SK-MEL-5 (cell line): ENCODE data around the gene SLC19A1. TPM values are rescaled to one million over a fixed set of nuclear protein-coding genes. Genes with fewer than 3 reads are reported as not detected.
"Not testable (repeated sequence)": the region's sequence is repeated elsewhere in the genome, so short reads cannot be mapped to it uniquely, and the experiment has no call there.

Experiments used
- DNase-seq: peaks from one replicate; pipeline ENCODE4 v3.0.0-alpha.2; 2016; ENCODE audit warnings: low read depth, low spot score
- in situ Hi-C: cut with HindIII; loops from 2 replicates; pipeline ENCODE4 v1.10.0; 2016; ENCODE audit warnings: low sequenced_read_pairs, high pct_unique_total_duplicates, low pct_unique_long_range_greater_than_20kb
- total RNA-seq: library from RNA; depleted of rRNA; stranded (reverse); fragments of >200 nt; shearing (Covaris generic); gene quantifications from 2 replicates; pipeline ENCODE4 v1.2.3, GENCODE V29; 2014

SLC19A1 gene
- total RNA-seq, 1 experiment from 2014 or later: 12.7 TPM

DNA sequence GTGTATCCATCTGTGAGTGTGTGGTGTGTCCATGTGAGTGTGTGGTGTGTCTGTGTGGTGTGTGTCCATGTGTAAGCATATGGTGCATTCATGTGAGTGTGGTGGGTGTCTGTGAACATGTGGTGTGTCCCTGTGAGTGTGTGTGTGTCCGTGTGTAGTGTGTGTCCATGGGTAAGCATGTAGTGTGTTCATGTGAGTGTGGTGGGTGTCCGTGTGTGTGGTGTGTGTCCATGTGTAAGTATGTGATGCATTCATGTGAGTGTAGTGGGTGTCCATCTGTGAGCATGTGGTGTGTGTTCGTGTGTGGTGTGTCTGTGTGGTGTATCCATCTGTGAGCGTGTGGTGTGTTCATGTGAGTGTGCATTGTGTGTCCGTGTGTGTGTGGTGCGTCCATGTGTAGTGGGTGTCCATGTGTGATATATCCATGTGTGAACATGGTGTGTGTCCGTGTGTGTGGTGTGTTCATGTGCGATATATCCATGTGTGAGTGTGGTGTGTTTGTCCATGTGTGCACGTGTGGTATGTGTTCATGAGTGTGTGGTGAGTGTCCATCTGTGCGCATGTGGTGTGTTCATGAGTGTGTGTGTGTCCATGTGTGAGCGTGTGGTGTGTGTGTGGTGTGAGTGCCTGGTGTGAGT is 12.3 kb downstream of the SLC19A1 start:
- no peak for DNase-seq
- in situ Hi-C loops: no loop called here

DNA sequence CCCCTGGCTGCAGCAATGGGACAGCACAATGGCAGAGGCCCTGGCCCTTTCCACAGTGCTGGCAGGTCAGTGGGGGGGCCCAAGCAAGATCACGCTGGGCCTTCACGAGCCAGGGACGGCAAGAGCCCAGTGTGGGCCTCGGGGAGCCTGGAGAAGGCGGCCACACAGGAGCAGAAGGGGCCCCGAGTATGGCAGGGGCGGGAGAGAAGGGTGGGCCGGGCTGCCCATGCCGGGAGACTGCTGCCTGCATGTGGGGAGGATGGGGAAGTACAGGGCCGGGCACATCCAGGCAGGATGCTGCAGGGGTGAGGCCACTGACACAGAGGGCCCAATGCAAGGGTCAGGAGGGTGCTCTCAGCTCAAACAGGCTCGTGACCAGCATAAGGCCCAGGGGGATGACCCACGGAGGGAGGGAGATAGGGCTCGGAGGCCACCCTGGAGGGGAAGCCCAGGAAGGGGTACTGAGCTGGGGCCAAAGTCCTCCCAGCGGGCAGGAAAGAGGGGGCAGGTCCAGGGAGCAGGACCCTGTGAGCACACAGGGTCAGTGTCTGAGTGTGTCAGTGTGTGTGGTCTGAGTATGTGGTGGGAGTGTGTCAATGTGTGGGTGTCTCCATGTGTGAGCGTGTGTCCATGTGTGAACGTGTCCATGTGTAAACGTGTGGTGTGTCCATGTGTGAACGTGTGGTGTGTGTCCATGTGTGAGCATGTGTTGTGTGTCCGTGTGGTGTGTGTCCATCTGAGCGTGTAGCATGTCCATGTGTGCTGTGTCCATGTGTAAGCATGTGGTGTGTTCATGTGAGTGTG is 13.1 kb downstream of the SLC19A1 start:
- no peak for DNase-seq
- in situ Hi-C loops: no loop called here

- in situ Hi-C loops: no loop called here
- DNase-seq: no peak
Observed at GRCh38 chr21:45528028-45528705, 14.1 kb downstream of the SLC19A1 start.

DNA sequence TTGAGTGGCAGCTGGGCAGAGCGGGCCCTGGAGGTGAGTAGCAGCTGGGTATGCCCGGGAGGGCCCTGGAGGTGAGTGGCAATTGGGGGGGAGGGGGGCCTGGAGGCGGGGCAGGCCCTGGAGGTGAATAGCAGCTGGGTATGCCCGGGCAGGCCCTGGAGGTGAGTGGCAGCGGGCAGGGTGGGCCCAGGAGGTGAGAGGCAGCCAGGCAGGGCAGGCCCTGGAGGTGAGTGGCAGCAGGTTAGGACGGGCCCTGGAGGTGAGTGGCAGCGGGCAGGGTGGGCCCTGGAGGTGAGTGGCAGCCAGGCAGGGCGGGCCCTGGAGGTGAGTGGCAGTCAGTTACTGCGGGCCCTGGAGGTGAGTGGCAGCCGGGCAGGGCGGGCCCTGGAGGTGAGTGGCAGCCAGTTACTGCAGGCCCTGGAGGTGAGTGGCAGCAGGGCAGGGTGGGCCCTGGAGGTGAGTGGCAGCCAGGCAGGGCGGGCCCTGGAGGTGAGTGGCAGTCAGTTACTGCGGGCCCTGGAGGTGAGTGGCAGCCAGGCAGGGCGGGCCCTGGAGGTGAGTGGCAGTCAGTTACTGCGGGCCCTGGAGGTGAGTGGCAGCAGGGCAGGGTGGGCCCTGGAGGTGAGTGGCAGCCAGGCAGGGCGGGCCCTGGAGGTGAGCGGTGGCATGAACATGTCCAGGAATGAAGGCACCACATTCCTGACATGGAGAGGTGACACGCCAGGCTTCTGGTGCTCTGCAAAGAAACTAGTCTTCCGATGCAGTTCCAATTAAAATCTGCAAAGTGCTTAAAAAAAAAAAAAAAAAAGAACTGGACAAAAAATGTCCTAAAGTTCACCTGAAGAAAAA is 14.9 kb downstream of the SLC19A1 start:
- in situ Hi-C loops, DNase-seq: not testable (repeated sequence)

GRCh38 chr21:45525910-45526306 is 16.3 kb downstream of the SLC19A1 start:
- no peak for DNase-seq
- in situ Hi-C loops: no loop called here

DNA sequence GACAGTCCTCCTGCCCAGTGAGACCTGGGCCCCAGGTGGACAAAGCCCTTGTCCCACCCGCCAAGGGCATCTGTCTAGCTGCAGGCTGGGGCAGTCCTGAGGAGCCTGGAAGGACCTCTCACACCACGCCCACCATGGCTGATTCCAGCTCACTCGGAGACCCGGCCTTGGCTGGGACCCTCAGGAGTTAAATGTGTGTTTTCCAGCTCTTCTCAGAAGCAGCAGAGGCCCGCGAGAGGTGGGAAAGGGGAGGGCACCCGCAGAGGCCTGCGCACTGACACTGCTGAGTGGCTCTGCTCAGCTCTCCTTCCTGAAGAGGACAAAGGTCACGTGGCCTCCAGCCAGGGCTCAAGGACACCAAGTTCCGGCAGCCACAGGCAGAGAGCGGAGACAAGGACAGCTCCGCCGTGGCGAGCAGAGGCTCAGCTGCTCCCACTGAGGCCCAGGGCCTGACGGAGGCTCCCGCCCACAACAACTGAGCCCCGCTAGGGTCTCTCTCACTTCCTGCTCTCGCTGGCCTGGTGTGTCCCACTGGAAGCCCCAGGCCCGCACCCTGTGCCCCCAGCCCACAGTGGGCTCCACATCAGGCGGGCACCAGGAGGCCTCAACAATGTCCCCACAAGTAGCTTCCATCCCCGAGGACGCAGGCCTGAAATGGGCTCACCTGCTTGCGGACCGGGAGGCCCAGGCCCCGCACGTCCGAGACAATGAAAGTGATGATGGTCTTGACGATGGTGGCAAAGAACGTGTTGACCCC is 16.9 kb downstream of the SLC19A1 start:
- DNase-seq: no peak
- in situ Hi-C loops: no loop called here

DNA sequence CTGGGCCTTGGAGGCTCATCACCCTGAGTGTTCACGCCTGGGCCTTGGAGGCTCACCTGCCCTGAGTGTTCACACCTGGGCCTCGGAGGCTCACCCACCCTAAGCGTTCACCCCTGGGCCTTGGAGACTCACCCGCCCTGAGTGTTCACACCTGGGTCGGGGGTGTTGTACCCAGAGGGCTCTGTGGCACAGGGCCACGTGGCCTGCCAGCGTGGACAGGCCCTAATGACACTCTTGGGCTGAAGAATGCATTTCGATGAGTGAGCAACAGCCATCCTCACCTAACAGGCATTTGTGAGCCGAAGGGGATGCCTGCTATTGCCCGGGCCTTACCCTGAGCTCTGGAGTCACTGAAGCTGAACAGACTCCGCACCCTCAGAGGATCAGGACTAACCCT is 17.5 kb downstream of the SLC19A1 start:
- in situ Hi-C loops: no loop called here
- DNase-seq: no peak

DNA sequence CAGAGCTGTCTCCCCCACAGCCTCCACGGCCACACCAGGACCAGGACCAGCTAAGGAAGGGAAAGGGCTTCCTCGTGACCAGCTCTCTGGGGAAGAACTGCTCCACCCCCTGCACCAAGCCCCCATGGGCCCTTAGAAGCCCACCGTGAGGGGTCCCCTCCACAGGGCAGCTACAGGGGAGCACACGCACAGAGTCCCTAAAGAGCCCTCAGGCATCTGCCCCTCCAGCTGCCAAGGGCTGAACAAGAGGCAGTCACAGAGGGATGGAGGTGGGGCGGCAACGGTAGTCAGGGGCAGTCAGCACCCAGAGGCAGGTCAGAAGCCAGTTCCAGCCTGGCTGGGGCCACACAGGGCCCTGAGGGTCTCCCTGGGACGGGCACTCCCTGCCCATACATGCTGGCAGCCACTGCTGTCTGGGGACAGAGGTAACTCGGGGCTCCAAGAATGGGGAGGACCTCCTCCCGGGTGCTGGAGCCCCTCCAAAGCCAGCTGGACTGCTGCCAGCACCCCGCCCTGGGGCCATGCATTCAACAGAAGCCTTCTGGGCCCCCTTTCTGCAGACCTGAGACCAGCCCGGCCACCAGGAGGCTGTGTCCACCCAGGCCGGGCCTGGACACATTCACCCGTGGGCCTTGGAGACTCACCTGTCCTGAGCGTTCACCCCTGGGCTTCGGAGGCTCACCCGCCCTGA is 18.7 kb downstream of the SLC19A1 start:
- no peak for DNase-seq
- in situ Hi-C loops: no loop called here

GRCh38 chr21:45522986-45523385 is 19.3 kb downstream of the SLC19A1 start:
- no peak for DNase-seq
- in situ Hi-C loops: no loop called here

- in situ Hi-C loops: no loop called here
- DNase-seq: no peak
Observed at GRCh38 chr21:45522381-45522780, 19.9 kb downstream of the SLC19A1 start.

GRCh38 chr21:45521241-45521640 is 21.0 kb downstream of the SLC19A1 start:
- in situ Hi-C loops: no loop called here
- no peak for DNase-seq

DNA sequence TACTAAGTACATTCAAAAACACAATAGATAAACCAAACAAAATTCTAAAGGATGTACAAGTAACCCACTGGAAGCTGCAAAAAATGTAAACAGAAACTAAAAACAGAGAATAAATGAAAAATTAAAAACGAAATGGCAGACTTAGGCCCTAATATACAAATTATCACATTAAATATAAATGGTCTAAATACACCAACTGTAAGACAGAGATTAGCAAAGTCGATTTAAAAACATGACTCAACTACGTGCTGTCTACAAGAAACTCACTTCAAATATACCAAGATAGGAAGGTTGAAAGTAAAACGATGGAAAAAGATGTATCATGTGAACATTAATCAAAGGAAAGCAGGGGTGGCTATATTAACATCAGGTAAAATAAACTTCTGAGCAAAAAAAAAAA is 23.1 kb downstream of the SLC19A1 start:
- no peak for DNase-seq
- in situ Hi-C loops: no loop called here

- no peak for DNase-seq
- in situ Hi-C loops: no loop called here
Observed at GRCh38 chr21:45518742-45519141, 23.5 kb downstream of the SLC19A1 start.

DNA sequence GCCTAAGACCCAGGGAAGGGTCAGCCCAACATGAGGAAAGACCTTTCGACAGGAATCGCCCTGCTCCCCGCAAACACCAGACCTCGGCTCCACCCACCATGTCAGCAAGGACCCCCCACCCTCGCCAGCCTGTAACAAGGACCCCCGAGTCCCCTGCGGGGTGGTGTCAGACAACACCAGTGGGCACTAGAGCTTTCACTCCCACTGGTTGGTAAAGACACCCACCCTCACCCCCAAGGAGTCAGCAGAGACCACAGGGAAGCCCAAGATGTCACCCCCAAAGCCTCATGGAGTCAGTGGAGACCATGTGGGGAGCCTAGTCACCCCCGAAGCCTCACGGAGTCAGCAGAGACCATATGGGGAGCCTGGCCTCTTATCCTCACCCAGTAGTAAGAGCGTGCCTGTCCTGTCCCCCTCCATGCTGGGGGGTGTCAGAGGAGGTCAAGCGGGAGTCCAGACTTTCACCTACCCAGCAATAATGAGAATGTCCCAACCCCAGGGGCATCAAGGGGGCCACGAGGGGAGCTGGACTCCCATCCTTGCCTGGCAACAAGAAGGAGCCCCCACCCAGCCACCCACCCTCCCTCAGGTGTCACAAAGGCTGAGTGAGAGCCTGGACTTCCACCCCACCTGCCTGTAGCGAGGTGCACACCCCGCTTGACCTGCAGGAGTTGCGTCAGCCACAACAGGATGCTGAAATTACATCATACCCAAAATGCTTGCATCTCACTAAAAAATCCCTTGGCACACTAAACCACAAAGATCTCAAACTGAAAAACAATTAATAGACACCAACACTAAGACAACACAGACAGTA is 24.8 kb downstream of the SLC19A1 start:
- no peak for DNase-seq
- in situ Hi-C loops: no loop called here

DNA sequence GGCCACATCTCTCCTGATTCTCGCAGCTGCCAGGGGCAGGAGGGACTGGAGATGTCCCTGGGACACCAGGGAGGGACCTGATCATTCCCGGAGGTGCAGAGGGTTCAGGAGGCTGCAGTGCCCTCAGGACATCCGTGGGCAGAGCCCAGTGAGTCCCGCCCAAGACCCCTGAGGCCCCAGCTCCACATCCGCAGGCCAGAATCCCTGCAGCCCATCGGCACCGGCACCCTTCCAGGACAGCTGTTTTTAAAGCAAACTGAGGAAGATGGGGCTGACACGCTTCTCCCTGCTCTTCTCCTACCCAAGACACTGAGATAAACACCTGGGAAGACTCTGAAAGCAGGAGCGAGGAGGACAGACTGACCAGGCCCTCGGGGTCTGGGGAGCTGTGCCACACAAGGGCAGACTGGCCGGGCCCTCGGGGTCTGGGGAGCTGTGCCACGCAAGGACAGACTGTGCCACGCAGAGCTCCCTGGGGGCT is 25.5 kb downstream of the SLC19A1 start:
- in situ Hi-C loops: no loop called here
- DNase-seq: no peak
